Skin epidermis (tissue), 12 donors: ENCODE results near the gene DIS3L2.

Experiments
- H3K27ac ChIP-seq, 21 experiments: fragments of 200-600 bp; sonication (generic) in 11 of 21; one replicate each; pipeline ENCODE4 v1.5.0; 2020; ENCODE audit warnings: mild to moderate bottlenecking in 3 of 21, inconsistent platforms in 2 of 21, moderate library complexity in 2 of 21
- H3K4me3 ChIP-seq, 7 experiments: fragments of 200-600 bp; sonication (generic) in 2 of 7; one replicate each; pipeline ENCODE4 v1.5.0; 2020; ENCODE audit warnings: inconsistent platforms in 2 of 7, mild to moderate bottlenecking in 2 of 7, moderate library complexity in 1 of 7

The DIS3L2 gene

GRCh38 chr2:232276084-232276732 is 314.7 kb downstream of the DIS3L2 start:
- H3K27ac ChIP-seq: peak overlapping the region in 3 of 21 experiments; percentile 15 to 43 (median 31)
- H3K4me3 ChIP-seq: no peak overlapping the region

- Histone ChIP-seq H3K27ac (peak overlapping the region in 1 of 21 experiments; percentile 43), H3K4me3 (no peak overlapping the region)
Measured at GRCh38 chr2:232276733-232277313, 315.3 kb downstream of the DIS3L2 start.

- no peak overlapping the region for H3K4me3 ChIP-seq
- no peak overlapping the region for H3K27ac ChIP-seq
Measured at GRCh38 chr2:232278534-232278933, 317.0 kb downstream of the DIS3L2 start.

GRCh38 chr2:232280341-232280740 is 318.8 kb downstream of the DIS3L2 start:
- no peak overlapping the region for H3K4me3 ChIP-seq
- no peak overlapping the region for H3K27ac ChIP-seq

- H3K27ac ChIP-seq: no peak overlapping the region
Measured at GRCh38 chr2:232281858-232282507, 320.5 kb downstream of the DIS3L2 start.

GRCh38 chr2:232282508-232283055 is 321.1 kb downstream of the DIS3L2 start:
- Histone ChIP-seq H3K27ac (no peak overlapping the region), H3K4me3 (no peak overlapping the region)

More at GRCh38 chr2:232281858-232282507, 320.5 kb downstream of the DIS3L2 start:
- H3K4me3 ChIP-seq: no peak overlapping the region

- no peak overlapping the region for H3K4me3 ChIP-seq
- H3K27ac ChIP-seq: peak overlapping the region in 13 of 21 experiments; percentile 2 to 73 (median 48)
Measured at GRCh38 chr2:232286001-232286868, 324.7 kb downstream of the DIS3L2 start.

GRCh38 chr2:232287316-232287715 is 325.8 kb downstream of the DIS3L2 start:
- H3K27ac ChIP-seq: peak overlapping the region in 1 of 21 experiments; percentile 36
- H3K4me3 ChIP-seq: no peak overlapping the region

GRCh38 chr2:232288489-232289030 is 327.0 kb downstream of the DIS3L2 start:
- Histone ChIP-seq H3K27ac (no peak overlapping the region), H3K4me3 (no peak overlapping the region)

GRCh38 chr2:232290668-232291067 is 329.2 kb downstream of the DIS3L2 start:
- no peak overlapping the region for H3K4me3 ChIP-seq
- H3K27ac ChIP-seq: no peak overlapping the region

GRCh38 chr2:232291343-232291742 is 329.8 kb downstream of the DIS3L2 start:
- Histone ChIP-seq H3K4me3 (no peak overlapping the region), H3K27ac (no peak overlapping the region)

- Histone ChIP-seq H3K27ac (no peak overlapping the region), H3K4me3 (no peak overlapping the region)
Measured at GRCh38 chr2:232292395-232293154, 331.1 kb downstream of the DIS3L2 start.

- no peak overlapping the region for H3K27ac ChIP-seq
Measured at GRCh38 chr2:232293191-232293590, 331.7 kb downstream of the DIS3L2 start.

GRCh38 chr2:232295971-232296370 is 334.5 kb downstream of the DIS3L2 start:
- Histone ChIP-seq H3K27ac (no peak overlapping the region), H3K4me3 (no peak overlapping the region)

More at GRCh38 chr2:232293191-232293590, 331.7 kb downstream of the DIS3L2 start:
- H3K4me3 ChIP-seq: no peak overlapping the region

GRCh38 chr2:232296776-232297525 is 335.4 kb downstream of the DIS3L2 start:
- Histone ChIP-seq H3K27ac (no peak overlapping the region), H3K4me3 (no peak overlapping the region)

- Histone ChIP-seq H3K27ac (no peak overlapping the region), H3K4me3 (no peak overlapping the region)
Measured at GRCh38 chr2:232299084-232299483, 337.6 kb downstream of the DIS3L2 start.

GRCh38 chr2:232299927-232300674 is 338.6 kb downstream of the DIS3L2 start:
- H3K4me3 ChIP-seq: no peak overlapping the region
- no peak overlapping the region for H3K27ac ChIP-seq
